Adipose tissue (tissue), 3 donors: ENCODE data around the gene SURF2. TPM values are rescaled to one million over a fixed set of nuclear protein-coding genes. Genes with fewer than 3 reads are reported as not detected.
"Not testable (repeated sequence)": the region's sequence is repeated elsewhere in the genome, so short reads cannot be mapped to it uniquely, and the experiment has no call there.

Experiments used
- H3K27ac ChIP-seq: one replicate; pipeline ENCODE4 v1.5.1; 2013; ENCODE audit warnings: low read depth, low read length
- WGBS, 3 donors: extraction: QIAGEN DNeasy Blood & Tissue Kit; methylation state at CpG; one replicate each; pipeline ENCODE4 v1.1.7; 2013; 5-methylcytosine and 5-hydroxymethylcytosine counted together
- polyA plus RNA-seq, 3 donors: library from polyadenylated mRNA; stranded (reverse); fragments of 200-250 nt; gene quantifications; one replicate each; pipeline ENCODE4 v1.2.3, GENCODE V29; 2013
- donor health status: healthy with polysubstance abuse.
- donor health status: Bipolar disorder and iron deficiency.
- donor health status: healthy.

SURF2 gene
- 10 to 100 TPM; 21.9 to 32.1 (median 27.8) TPM for polyA plus RNA-seq

- 1% methylated on average over 53 to 77 of the region's 78 CpGs for WGBS, 3 donors
Observed at GRCh38 chr9:133356391-133357091, at the start of gene SURF2, which contains the start of gene SURF1. Gene SURF2, plus strand, starts transcription at chr9:133356550. Its CDS starts 43 bp downstream, at chr9:133356593. Gene SURF1, minus strand, starts transcription at chr9:133356487. Its CDS starts 34 bp downstream, at chr9:133356453.

GRCh38 chr9:133307301-133307700, 49.0 kb upstream of the SURF2 start:
- no peak overlapping the region for H3K27ac ChIP-seq
- 66 to 70% (median 67%) methylated on average over 16 of the region's 16 CpGs for WGBS, 3 donors

More at GRCh38 chr9:133356391-133357091, at the start of gene SURF2, which contains the start of gene SURF1:
- H3K27ac ChIP-seq: peak within 1 kb of the TSS; percentile 10

GRCh38 chr9:133309608-133310007, 46.7 kb upstream of the SURF2 start:
- no peak overlapping the region for H3K27ac ChIP-seq
- WGBS, 3 donors: 82 to 86% (median 86%) methylated on average over 6 of the region's 6 CpGs

- H3K27ac ChIP-seq: no peak overlapping the region
- WGBS, 3 donors: 78 to 89% (median 80%) methylated on average over 2 of the region's 2 CpGs
Observed at GRCh38 chr9:133315997-133316396, 40.4 kb upstream of the SURF2 start.

GRCh38 chr9:133317551-133317950, 38.8 kb upstream of the SURF2 start:
- 58 to 83% (median 78%) methylated on average over 12 to 13 of the region's 13 CpGs for whole genome bisulfite sequencing, 3 donors
- not testable (repeated sequence) for H3K27ac ChIP-seq

GRCh38 chr9:133320421-133320881, 35.9 kb upstream of the SURF2 start:
- 78 to 79% (median 79%) methylated on average over 13 of the region's 13 CpGs for WGBS, 3 donors

GRCh38 chr9:133321411-133321935, 34.9 kb upstream of the SURF2 start:
- H3K27ac ChIP-seq: no peak overlapping the region
- WGBS, 3 donors: 72 to 78% (median 77%) methylated on average over 13 of the region's 13 CpGs

More at GRCh38 chr9:133320421-133320881, 35.9 kb upstream of the SURF2 start:
- H3K27ac ChIP-seq: no peak overlapping the region

- WGBS, 3 donors: 70 to 73% (median 72%) methylated on average over 14 of the region's 14 CpGs
- H3K27ac ChIP-seq: no peak overlapping the region
Observed at GRCh38 chr9:133322701-133323100, 33.6 kb upstream of the SURF2 start.

GRCh38 chr9:133323211-133323610, 33.1 kb upstream of the SURF2 start:
- 81 to 86% (median 85%) methylated on average over 10 of the region's 10 CpGs for WGBS, 3 donors
- no peak overlapping the region for H3K27ac ChIP-seq

GRCh38 chr9:133323991-133324703, 32.2 kb upstream of the SURF2 start:
- no peak overlapping the region for H3K27ac ChIP-seq
- WGBS, 3 donors: 84 to 88% (median 86%) methylated on average over 13 of the region's 13 CpGs

GRCh38 chr9:133327021-133327420, 29.3 kb upstream of the SURF2 start:
- 89 to 92% (median 91%) methylated on average over 6 of the region's 6 CpGs for WGBS, 3 donors
- not testable (repeated sequence) for H3K27ac ChIP-seq

- no peak overlapping the region for H3K27ac ChIP-seq
- 88 to 92% (median 91%) methylated on average over 10 of the region's 10 CpGs for WGBS, 3 donors
Observed at GRCh38 chr9:133327834-133328484, 28.4 kb upstream of the SURF2 start.

GRCh38 chr9:133329306-133330156, 26.8 kb upstream of the SURF2 start:
- WGBS, 3 donors: 53 to 57% (median 55%) methylated on average over 21 of the region's 21 CpGs
- H3K27ac ChIP-seq: not testable (repeated sequence)

- WGBS, 3 donors: 81 to 88% (median 84%) methylated on average over 19 of the region's 19 CpGs
- H3K27ac ChIP-seq: no peak overlapping the region
Observed at GRCh38 chr9:133331221-133331620, 25.1 kb upstream of the SURF2 start.

- WGBS, 3 donors: 95 to 97% (median 96%) methylated on average over 56 to 57 of the region's 57 CpGs
- H3K27ac ChIP-seq: no peak overlapping the region
Observed at GRCh38 chr9:133331641-133332380, 24.5 kb upstream of the SURF2 start.

- 88 to 94% (median 90%) methylated on average over 20 of the region's 20 CpGs for WGBS, 3 donors
- no peak overlapping the region for H3K27ac ChIP-seq
Observed at GRCh38 chr9:133332381-133332730, 24.0 kb upstream of the SURF2 start.

- 88 to 94% (median 89%) methylated on average over 11 of the region's 11 CpGs for WGBS, 3 donors
Observed at GRCh38 chr9:133333011-133333410, 23.3 kb upstream of the SURF2 start.

More at GRCh38 chr9:133333011-133333410, 23.3 kb upstream of the SURF2 start:
- no peak overlapping the region for H3K27ac ChIP-seq
